ENCODE measurements around the gene KIF2C.

Gene KIF2C

DNA sequence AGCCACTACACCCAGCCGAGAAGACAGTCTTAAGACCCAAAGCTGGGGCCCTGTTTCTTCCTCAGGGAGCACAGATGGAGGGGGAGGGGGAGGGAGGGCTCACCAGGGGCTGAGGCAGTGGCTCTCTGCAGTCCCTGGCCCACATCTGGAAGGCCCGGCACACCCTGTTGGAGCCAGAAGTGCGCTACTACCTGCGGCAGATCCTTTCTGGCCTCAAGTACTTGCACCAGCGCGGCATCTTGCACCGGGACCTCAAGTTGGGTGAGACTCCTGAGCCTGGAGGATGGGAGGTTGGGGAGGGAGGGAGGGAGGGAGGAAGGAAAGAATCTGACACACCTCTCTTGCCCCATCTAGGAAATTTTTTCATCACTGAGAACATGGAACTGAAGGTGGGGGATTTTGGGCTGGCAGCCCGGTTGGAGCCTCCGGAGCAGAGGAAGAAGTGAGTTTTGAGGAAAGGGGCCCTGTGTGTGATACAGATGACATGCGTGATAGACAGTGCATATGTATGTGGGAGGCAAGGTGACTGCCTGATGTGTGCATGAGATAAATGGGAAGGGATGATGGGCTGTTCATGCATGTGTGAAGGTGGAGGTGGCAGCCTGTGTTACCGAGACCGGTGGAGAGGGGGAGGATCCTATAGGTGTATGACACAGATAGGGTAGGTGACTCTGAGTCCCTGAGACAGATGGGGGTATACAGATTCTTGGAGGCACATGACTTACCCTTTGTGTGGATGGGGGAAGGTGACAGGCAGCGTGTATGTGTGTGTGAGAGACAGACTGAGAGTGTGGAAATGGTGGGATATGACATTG is 62.1 kb downstream of the KIF2C start:
- CTCF ChIA-PET = interaction anchor here (1.6 to 1.9 kb wide), 2 partner anchors 11 kb away, joined by 11 to 17 read pairs; no protein-coding TSS in a partner anchor
- TF ChIP-seq, protein P1, sequence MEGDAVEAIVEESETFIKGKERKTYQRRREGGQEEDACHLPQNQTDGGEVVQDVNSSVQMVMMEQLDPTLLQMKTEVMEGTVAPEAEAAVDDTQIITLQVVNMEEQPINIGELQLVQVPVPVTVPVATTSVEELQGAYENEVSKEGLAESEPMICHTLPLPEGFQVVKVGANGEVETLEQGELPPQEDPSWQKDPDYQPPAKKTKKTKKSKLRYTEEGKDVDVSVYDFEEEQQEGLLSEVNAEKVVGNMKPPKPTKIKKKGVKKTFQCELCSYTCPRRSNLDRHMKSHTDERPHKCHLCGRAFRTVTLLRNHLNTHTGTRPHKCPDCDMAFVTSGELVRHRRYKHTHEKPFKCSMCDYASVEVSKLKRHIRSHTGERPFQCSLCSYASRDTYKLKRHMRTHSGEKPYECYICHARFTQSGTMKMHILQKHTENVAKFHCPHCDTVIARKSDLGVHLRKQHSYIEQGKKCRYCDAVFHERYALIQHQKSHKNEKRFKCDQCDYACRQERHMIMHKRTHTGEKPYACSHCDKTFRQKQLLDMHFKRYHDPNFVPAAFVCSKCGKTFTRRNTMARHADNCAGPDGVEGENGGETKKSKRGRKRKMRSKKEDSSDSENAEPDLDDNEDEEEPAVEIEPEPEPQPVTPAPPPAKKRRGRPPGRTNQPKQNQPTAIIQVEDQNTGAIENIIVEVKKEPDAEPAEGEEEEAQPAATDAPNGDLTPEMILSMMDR (IDR thresholded peaks at IDR 0.05; ENCODE audit: insufficient read depth, low read length, missing control alignments) = no peak
- POLR2A ChIA-PET = interaction anchor here (0.9 to 4.2 kb wide), 9 partner anchors 7 to 210 kb away, joined by 3 to 78 read pairs (median 13); partner anchors contain the start of genes BTBD19, HECTD3, RNU5D-1 and RPS8
- no peak for DNase-seq (ENCODE audit: low read depth, low spot score)
- peak overlapping the region; percentile 86 for H3K4me3 ChIP-seq (ENCODE audit: low read depth, low read length)

GRCh38 chr1:44802306-44803061 is 62.8 kb downstream of the KIF2C start:
- ChIA-PET POLR2A (interaction anchor here (0.9 to 4.2 kb wide), 4 partner anchors 11 to 208 kb away, joined by 3 to 78 read pairs (median 4); partner anchors contain the start of gene RNU5D-1), CTCF (no interaction called here)
- DNase-seq (ENCODE audit: low read depth, low spot score) = no peak
- H3K4me3 ChIP-seq (ENCODE audit: low read depth, low read length) = peak overlapping the region; percentile 86
- TF ChIP-seq, protein P1 (IDR thresholded peaks at IDR 0.05; ENCODE audit: insufficient read depth, low read length, missing control alignments) = no peak

GRCh38 chr1:44803062-44803311 is 63.4 kb downstream of the KIF2C start:
- POLR2A ChIA-PET = interaction anchor here (1.0 to 4.2 kb wide), 3 partner anchors 10 to 72 kb away, joined by 3 to 78 read pairs (median 4); partner anchors contain the start of gene RNU5D-1
- H3K4me3 ChIP-seq (ENCODE audit: low read depth, low read length) = no peak overlapping the region; the same call in 1 of the 2 replicates
- TF ChIP-seq, protein P1 (IDR thresholded peaks at IDR 0.05; ENCODE audit: insufficient read depth, low read length, missing control alignments) = no peak
- no peak for DNase-seq (ENCODE audit: low read depth, low spot score)
- CTCF ChIA-PET = no interaction called here

DNA sequence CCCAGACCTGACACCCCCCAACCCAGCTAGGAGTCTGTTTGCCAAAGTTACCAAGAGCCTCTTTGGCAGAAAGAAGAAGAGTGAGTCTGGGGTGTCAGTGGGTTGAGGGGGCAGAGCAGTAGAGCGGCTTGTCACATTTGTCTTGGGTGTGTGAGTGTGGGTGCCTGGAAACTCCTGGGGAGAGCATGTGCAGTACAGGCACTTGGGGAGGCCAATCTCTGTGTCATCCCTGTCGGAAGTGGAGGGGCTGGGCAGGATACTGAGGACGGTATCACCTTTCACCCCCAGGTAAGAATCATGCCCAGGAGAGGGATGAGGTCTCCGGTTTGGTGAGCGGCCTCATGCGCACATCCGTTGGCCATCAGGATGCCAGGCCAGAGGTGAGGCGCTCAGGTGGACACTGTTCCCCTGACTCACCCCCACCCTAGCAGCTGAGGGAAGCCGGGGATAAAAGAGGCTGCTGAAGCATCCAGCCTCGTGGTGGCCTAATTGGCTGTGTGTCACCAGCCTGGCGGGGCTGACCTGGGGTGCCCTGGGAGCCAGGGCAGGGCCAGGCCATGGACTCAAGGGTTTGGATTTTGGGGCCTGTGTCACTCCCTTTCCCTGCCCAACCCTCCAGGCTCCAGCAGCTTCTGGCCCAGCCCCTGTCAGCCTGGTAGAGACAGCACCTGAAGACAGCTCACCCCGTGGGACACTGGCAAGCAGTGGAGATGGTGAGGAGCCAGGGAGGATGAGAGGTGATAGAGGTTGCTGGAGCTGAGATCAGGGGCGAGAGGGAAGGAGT is 63.9 kb downstream of the KIF2C start:
- ChIA-PET CTCF (no interaction called here), POLR2A (interaction anchor here (1.0 to 4.2 kb wide), 2 partner anchors 10 to 17 kb away, joined by 4 to 78 read pairs; no protein-coding TSS in a partner anchor)
- no peak for DNase-seq (ENCODE audit: low read depth, low spot score)
- no peak overlapping the region for H3K4me3 ChIP-seq (ENCODE audit: low read depth, low read length)
- TF ChIP-seq, protein P1 (IDR thresholded peaks at IDR 0.05; ENCODE audit: insufficient read depth, low read length, missing control alignments) = no peak

GRCh38 chr1:44805311-44806024 is 65.8 kb downstream of the KIF2C start:
- TF ChIP-seq, protein P1 (IDR thresholded peaks at IDR 0.05; ENCODE audit: insufficient read depth, low read length, missing control alignments) = no peak
- DNase-seq (ENCODE audit: low read depth, low spot score) = no peak
- ChIA-PET CTCF (interaction anchor here (0.6 kb wide), 1 partner anchor 25 kb away, joined by 3 read pairs; no protein-coding TSS in a partner anchor), POLR2A (interaction anchor here (4.9 kb wide), 1 partner anchor 13 kb away, joined by 63 read pairs; no protein-coding TSS in a partner anchor)
- H3K4me3 ChIP-seq (ENCODE audit: low read depth, low read length) = no peak overlapping the region
